ENCODE data around the gene SETD1B.
"Not testable (repeated sequence)": the region's sequence is repeated elsewhere in the genome, so short reads cannot be mapped to it uniquely, and the experiment has no call there.

The SETD1B gene

DNA sequence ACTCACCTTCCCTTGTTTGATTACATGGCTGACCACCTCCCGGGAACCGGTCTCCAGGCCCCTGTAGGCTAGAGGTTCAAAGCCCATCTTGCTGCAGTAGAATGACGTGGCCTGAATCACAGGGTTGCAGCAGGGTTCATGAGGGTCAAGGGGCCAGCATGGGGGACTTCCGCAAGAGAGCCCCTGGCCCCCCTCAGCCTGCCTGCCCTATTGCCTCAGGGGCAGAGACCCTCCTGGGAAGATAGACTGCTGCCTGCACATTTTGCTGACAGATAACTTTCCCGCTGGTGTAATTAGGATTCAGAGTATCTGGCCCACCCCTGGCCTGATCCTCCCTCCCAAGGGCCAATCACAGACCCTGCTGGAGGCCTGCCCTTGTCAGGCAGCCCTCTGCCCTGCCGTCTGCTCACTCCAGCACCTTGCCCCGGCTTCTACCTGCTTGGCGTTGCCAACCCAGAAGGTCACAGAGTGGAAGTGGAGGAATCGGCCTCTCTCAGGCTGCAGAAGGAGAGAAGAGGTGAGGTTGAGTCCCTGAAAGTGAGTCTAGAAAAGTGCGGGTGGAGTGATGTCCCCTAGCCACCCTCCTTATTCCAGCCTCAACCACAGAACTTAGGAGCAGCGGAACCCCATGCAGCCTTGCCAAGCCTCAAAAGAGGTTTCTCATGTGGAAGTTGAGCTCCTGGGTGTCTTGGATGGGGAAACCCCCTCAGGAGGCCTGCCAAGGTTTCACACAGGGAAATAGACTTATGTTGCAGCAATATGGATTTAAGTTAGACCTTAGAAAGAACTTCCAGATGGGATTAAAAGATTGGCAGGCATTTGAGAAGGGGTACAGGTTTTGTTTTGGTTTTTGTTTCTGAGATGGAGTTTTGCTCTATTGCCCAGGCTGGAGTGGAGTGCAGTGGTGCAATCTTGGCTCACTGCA lies 53.8 kb downstream of the SETD1B start:
- no peak for DNase-seq (ENCODE audit: low read depth in 2 of 2)

DNA sequence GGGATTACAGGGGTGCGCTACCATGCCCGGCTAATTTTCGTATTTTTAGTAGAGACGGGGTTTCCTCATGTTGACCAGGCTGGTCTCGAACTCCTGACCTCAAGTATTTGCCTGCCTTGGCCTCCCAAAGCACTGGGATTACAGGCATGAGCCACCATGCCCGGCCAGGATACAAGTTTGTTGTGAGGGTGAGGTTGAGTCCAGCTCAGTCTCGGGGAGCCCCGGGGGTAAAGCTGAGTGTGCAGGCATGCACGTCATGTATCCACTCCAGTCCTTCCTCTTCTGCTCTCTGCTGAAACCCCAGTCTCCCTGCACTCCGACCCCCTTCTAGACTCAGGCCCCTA lies 54.5 kb downstream of the SETD1B start:
- DNase-seq (ENCODE audit: low read depth in 2 of 2), result no peak

DNA sequence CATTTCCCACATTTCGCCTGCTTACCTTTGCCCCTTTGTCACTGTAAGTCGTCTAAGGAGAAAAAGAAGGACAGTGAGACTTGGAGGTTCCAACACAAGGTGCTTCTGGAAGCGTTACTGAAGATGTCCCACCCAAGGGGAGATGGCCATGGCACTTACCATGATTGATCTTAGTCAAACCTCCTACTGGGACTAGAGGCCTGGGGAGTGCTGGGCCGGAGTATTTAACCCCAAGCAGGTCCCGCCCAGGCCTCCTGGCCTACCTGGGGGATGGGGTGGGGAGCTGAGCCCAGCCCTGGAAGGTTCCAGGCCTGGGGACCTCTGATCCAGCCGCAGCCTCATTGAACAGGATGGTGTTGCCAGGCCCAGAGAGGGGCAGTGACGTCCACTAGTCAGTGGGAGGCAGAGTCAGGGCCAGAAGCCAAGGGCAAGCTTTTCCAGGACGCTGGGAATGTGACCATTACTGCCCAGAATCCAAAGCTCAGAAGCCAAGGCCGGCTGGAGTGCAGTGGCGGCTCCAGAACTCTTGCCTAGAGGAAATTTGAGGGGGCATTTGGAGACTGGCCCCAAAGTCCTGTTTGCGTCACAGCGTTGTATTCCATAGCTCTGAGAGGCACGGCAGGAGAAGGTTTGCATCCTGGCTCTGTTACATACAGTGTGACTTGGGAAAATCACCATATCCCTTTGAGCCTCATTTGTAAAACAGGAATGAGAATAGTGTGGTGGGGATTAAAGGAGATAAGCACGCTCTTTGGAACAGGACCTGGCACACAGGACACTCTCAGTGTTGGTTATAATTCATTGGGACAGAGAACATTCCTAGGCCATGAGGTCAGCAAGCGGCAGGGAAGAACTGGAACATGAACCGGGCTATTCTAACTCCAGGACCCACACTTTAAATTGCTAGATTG lies 55.1 kb downstream of the SETD1B start, which contains the start of gene HPD:
TSS of gene HPD (minus strand) at position 198 of the 911 bp plus-strand sequence. CDS start at position 162, 36 bp downstream.
- no peak for DNase-seq (ENCODE audit: low read depth in 2 of 2)

GRCh38 chr12:121860257-121860656 lies 56.4 kb downstream of the SETD1B start:
- no peak for DNase-seq (ENCODE audit: low read depth in 2 of 2)

GRCh38 chr12:121860699-121861098 lies 56.9 kb downstream of the SETD1B start:
- not testable (repeated sequence) for DNase-seq (ENCODE audit: low read depth in 2 of 2)

DNA sequence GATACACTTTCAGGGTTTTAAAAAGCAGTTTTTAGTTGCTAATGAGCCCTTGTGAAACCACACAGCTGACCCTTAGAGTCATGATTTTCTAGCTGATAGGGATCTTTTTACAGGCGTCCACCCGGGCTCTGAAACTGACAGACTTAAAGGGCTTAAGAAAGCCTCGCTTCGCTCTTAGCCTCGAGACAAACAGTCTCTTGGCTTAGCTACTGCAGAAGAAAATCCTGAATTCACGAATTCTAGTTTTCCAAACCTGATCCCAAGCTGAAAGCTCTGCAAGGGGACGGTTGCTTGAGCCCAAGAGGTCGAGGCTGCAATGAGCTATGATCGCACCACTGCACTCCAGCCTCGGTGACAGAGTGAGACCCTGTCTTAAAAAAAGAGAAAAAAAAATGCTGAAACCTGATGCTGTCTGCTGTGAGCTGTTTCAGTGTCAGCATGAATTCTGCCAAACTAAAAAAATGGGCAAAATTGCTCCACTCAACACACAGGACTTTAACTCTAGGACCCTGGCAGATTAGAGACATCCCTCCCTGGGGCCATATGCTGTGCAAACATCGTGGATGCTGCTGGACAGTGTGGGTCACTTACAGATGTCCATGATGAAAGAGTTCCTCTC lies 57.9 kb downstream of the SETD1B start:
- no peak for DNase-seq (ENCODE audit: low read depth in 2 of 2)

GRCh38 chr12:121866331-121866730 lies 62.5 kb downstream of the SETD1B start:
- no peak for DNase-seq (ENCODE audit: low read depth in 2 of 2)

DNA sequence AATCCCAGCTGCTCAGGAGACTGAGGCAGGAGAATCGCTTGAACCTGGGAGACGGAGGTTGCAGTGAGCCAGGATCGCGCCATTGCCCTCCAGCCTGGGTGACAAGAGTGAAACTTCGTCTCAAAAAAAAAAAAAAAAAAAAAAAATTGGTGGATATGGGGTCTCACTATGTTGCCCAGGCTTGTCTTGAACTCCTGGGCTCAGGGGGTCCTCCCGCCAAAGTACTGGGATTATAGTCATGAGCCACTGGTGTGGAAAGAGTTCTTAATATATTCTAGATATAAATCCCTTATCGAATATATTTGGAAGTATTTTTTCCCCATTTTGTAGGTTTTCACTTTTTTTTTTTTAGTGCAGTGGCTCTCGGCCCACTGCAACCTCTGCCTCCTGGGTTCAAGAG lies 65.4 kb downstream of the SETD1B start:
- not testable (repeated sequence) for DNase-seq (ENCODE audit: low read depth in 2 of 2)

- no peak for DNase-seq (ENCODE audit: low read depth in 2 of 2)
These were observed 67.7 kb downstream of the SETD1B start for GRCh38 chr12:121871467-121871866.

GRCh38 chr12:121872546-121873215 lies 68.9 kb downstream of the SETD1B start:
- no peak for DNase-seq (ENCODE audit: low read depth in 2 of 2)

DNA sequence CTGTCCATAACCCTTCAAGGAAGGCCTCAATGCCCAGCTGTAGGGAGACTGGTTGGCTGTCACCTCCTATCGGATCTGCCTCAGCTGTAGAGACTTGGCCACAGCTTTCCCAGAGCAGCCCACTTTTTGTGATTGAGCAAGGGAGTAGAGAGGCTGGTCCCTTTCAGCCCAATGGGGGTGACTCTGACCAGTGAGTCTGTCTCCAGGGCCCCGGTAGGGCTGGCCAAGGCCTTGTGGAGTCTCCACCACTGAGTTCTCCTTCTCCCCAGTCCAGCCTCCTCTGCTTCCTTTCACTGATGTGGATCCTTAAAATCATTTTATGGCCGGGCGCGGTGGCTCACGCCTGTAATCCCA lies 69.4 kb downstream of the SETD1B start:
- DNase-seq (ENCODE audit: low read depth in 2 of 2), result no peak

DNA sequence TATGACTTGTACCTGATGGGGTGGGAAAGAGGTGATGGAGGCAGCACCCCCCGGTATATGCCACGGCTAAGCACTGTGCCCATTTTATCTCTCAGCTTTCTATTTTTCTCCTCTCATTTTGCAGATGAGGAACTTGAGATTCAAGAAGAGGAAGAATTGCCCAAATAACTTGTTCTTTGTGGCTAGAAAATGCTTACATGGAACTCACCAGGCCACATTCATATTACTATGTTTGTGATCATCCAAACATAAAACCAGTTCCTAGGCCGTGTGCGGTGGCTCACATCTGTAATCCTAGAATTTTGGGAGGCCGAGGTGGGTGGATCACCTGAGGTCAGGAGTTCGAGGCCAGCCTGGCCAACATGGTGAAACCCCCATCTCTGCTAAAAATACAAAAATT lies 70.3 kb downstream of the SETD1B start:
- DNase-seq (ENCODE audit: low read depth in 2 of 2), result no peak

GRCh38 chr12:121875582-121875981 lies 71.8 kb downstream of the SETD1B start:
- DNase-seq (ENCODE audit: low read depth in 2 of 2), result no peak

- not testable (repeated sequence) for DNase-seq (ENCODE audit: low read depth in 2 of 2)
These were observed 72.3 kb downstream of the SETD1B start for GRCh38 chr12:121876080-121876447.

Measured in stimulated activated CD8-positive, alpha-beta memory T cell treated with anti-CD3 and anti-CD28 coated beads, Interleukin-2, amount 100 ng/mL, for 1 hour (primary cell).